Left lobe of liver (tissue), 2 donors: ENCODE measurements around the gene PPP4R1. TPM values are rescaled to one million over a fixed set of nuclear protein-coding genes. Genes with fewer than 3 reads are reported as not detected.
"Not testable (repeated sequence)": the region's sequence is repeated elsewhere in the genome, so short reads cannot be mapped to it uniquely, and the experiment has no call there.

Source experiments
- ATAC-seq: fragments of 200-7000 bp; cut with Tn5 transposase; one replicate; pipeline ENCODE4 v1.9.1; 2020; ENCODE audit warnings: mild to moderate bottlenecking, moderate library complexity
- DNase-seq: peaks from one replicate; pipeline ENCODE4 v3.0.0-alpha.2; 2020; ENCODE audit warnings: low spot score
- total RNA-seq: library from RNA; stranded (reverse); gene quantifications from one replicate; pipeline ENCODE4 v1.2.1, GENCODE V29; 2021
- donor health status: DM: no; HTN: no; CAD: no; lungs with moderate emphysema.
- donor health status: DM: no; HTN: yes; CAD: no.

Gene PPP4R1
- total RNA-seq, 1 donor from 2014 or later: 20.1 TPM

DNA sequence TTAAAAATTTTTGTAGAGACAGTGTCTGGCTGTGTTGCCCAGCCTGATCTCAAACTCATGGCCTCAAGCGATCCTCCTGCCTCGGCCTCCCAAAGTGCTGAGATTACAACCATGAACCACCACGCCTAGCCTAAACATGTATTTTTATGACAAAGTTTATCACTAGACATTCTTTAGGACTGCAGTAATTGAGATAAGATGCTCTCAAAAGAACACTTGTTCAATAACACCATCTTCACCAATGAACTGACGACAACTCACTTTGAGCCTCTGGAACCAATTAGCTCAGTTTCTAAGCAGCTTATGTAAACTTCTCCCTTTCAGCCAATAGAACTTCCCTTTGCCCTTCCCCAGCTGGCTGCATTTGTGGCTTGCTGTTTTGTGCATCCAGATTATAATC is 15.3 kb upstream of the PPP4R1 start:
- DNase-seq: no peak
- ATAC-seq: no peak

DNA sequence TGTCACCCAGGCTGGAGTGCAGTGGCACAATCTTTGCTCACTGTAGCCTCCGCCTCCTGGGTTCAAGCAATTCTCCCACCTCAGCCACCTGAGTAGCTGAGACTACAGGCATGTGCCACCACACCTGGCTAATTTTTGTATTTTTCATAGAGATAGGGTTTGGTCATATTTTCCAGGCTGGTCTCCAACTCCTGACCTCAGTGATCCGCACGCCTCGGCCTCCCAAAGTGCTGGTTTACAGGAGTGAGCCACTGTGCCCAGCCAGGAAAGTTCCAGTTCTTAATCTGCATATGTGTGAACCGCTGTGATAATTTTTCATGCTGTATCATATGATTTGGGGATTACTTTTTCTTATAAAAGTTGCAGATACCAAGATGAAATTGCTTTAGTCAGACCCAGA is 14.6 kb upstream of the PPP4R1 start:
- DNase-seq (no peak), ATAC-seq (no peak)

DNA sequence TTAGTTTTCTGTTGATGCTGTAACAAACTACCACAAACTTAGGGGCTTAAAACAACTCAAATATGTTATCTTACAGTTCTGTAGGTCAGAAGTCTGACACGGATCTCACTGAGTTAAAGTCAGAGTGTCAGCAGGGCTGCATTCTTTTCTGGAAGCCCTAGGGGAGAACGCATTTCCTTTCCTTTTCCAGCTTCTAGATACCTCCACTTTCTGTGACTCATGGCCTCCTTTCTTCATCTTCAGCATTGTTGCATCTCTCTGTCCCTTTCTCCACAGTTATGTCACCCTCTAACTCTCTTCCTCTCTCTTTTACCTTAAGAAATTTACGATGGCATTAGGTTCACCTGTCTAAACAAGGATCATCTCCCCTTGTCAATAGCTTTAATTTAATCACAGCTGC is 13.3 kb upstream of the PPP4R1 start:
- DNase-seq (no peak), ATAC-seq (no peak)

DNA sequence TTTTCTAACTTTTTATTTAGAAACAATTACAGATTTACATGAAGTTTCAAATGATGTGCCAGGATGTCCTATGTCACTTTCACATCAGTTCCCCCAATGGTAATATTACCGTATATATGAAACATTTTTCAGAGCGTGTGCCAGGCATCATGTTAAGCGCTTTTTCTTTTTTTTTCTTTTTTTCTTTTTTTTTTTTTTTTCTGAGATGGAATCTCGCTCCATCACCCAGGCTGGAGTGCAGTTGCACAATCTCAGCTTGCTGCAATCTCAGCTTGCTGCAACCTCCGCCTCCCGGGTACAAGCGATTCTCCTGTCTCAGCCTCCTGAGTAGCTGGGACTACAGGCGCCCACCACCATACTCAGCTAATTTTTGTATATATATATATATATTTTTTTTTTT is 5.6 kb upstream of the PPP4R1 start:
- ATAC-seq: no peak
- DNase-seq: no peak

DNA sequence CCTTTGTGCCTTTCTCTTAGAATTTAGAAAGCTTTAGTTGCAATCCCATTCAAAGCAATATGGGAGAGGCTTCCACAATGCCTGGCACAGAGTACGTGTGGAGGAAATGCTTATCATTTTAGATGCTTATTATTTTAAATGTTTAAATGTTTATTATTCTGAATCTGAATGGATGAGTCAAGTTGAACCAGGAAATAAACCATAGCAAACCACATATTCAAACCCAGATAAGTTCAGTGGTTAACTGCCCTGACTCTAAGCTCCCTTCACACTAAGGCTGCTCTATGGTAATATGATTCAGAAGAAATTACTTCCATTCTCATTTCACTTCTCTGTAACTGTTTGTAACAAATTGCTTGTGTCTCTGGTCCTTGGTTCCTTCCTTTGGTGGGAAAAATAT is 5.2 kb upstream of the PPP4R1 start:
- DNase-seq (no peak), ATAC-seq (no peak)

DNA sequence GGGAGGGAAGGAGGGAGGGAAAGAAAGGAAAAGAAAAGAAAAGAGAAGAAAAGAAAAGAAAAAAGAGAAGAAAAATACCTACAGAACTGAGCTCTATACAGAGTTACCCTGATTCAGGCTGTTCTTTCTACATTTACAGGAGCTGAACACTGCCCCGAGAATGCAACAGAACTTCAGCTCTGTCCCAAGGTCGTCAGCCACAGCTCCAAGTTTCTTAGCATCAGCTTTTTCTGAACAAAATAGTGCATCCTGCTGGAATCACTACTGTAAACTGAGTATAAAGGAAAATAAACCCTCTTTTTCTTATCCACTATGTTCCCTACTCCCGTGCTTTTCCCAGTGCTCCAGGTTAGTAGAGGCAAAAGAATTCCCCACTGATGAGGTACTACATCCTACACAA is 4.7 kb upstream of the PPP4R1 start:
- ATAC-seq: no peak

DNA sequence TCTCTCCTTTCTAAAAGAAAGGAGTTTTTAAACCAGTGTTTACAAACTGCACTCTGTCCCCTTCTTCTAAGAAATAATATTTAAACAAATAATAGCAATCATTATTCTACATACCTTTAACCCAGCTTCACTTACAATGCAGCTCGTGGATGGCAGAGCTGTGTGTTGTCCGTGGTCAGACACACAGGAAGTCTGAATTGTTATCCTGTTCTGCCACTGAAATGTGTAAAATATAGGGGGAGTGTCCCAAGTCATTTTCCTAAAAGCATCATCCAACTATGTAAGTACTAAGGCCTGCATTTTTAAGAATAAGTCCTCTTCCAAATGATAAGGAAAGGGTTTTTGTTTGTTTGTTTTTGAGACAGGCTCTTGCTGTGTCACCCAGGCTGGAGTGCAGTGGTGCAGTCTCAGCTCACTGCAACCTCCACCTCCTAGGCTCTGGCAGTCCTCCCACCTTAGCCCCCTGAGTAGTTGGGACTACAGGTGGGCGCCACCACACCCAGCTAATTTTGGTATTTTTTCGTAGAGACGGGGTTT is 2.7 kb upstream of the PPP4R1 start:
- no peak for ATAC-seq
- DNase-seq: no peak

More for the DNA sequence above, 4.7 kb upstream of the PPP4R1 start:
- DNase-seq: no peak

DNA sequence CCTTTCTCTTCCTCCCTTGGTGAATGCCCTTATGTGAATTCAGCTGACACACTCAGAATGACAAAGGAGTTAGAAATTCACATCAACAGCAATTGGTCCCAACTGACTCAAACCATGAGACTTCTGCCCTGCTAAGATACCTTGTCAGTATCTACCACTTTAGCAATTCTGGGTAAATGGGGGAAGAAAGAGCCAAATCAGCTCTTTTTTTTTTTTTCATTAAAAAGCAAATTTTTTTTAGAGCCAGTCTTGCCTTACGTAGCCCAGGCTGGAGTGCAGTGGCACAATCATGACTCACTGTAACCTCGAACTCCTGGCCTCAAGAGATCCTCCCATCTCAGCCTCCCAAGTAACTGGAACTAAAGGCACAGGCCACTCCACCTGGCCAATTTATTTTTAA is 1.7 kb upstream of the PPP4R1 start:
- no peak for ATAC-seq
- DNase-seq: no peak

DNA sequence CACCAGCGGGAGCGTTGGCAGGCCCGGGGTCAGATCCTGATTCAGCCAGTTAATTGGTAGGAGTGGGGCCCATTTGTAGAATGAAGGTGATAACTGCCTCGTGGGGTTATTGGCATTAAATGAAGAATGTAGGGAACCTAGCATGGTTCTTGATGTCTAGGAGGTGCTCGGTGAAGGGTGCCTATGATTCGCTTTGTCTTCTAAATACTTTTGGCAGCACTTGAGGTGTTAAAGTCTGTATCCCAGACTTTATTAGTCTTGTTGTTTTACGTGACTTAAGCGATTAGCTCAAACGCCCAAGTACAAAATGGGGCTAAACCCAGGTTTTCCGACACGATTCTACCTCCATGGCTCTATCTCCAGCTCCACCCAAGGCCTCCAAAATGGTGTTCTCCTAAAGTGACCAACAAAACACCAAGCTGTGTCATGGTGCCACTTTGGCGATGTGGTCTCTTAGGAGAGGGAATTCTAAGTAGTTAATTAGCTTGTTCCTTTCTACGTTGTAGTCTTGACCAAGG is 980 bp upstream of the PPP4R1 start:
- DNase-seq: no peak
- ATAC-seq: no peak

DNA sequence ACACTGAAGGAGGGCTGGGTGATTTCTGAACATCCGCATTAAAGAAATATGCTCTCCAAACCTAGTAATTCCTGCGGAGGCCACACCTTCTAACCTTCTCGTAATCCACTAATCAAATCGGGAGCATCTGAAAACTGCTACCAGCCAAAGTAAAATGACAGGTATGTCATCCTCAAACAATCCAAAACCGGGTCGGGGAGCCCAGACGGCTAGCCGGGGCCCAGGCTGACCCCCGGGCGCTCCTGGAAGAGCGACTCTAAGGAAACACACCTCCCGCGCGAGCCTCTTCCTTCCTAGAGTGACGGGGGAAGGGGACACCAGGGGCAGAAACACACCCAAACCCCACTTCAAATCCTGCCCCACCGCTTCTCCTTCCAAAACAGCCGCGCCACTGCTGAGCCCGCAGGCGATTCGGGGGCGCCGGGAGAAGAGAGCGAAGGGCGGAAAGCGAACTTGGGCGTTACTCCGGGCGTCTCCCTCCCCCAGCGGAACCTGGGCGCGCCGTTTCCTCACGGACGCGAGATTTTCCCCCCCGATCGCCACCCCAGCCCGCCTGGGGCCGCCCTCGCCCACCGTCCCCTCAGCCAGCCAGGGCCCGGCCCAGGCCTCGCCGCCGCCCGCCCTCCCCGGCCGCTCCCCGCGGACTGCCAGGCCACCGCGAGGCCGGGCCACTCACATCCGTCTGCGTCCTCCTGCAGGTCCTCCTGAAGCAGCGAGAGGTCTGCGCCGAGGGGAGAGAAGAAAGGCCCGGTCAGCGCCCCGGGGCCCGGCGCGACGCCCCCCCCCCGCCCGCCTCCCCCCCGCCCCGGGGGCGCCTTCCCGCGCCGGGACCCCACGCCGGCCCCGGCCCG is 584 bp downstream of the PPP4R1 start:
- DNase-seq (peak; percentile 61), ATAC-seq (peak; percentile 41)

DNA sequence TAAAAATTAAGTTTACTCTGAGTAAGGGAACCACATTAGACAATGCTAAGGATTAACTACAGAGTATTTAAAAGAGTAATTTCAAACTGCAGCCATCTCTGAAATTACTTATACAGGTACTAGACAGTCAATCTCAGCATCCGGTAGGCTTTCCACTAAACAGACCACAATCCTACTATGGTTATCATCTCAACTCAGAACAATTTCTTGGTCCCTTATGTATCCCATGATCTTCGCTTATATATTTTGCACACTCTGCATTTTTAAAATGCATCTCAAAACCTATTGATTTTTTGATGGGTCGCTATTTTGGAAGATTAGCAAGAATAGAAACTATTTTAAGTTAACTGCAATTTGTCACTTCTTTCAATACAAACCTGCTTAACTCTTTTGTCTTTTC is 1.4 kb downstream of the PPP4R1 start:
- no peak for ATAC-seq

DNA sequence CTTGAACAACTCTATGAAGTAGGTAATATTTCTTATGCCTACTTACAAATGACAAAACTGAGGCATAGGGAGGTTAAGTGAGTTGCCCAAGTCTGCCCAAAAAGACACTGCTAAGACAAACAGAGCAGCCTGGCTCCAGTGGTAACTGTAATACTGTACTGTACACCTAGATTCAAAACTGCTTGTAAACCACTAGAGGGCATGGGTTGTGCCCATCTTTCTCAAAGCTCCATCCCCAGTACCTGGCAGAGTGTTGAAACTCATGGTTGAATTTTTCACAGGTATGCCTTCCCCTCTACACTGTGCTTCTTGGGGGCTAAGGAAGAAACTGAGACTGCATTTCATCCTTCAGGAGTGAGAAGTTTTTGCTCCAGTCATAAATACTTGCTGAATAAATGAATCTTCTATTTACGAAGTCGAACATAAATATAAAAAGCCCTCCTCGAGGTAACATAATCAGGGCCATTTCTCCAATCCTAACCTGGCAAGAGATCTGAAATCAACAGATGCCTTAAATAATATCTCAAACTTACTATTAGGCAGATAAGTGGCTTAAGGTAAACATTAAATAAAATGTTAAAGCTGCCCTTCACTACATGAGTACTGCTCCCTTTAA is 2.0 kb downstream of the PPP4R1 start:
- ATAC-seq: peak; percentile 63
- no peak for DNase-seq

More for the DNA sequence above, 1.4 kb downstream of the PPP4R1 start:
- no peak for DNase-seq

DNA sequence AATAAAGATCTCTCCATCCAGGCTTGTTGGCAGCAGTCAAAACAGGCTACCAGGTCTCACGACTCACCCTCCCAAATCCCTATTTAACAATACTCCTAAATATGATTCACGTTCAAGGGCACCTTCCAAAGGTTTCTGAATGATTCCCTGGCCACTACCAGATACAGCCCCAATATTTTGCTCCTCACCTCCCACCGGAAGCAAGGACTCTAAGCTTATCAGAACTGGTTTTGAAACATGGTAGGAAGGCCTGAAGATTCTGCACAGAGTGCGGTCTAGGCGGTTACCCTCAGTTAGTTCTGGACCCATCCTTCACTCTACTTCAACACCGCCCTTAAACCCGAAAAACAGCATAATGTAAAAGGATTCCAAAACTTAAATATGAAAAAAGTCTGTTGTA is 5.2 kb downstream of the PPP4R1 start:
- ATAC-seq: no peak
- no peak for DNase-seq

DNA sequence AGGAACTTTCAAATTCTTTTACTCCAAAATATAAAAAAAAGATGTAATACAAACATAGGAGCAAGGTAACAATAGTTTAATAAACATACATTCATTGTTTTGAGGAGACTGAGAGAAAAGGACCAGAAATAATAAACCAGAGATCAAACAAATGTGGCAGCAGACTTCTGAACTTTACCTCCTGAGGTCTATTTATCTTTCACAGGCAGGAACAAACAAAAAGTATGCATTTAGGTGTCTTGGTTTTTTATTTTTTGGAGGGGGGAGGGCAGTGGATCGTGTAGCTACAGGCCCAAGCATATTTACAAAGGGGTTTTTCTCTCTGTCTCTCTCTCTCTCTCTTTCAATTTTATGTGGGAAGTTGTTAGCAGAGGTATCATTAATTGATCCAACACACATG is 5.6 kb downstream of the PPP4R1 start:
- DNase-seq (no peak), ATAC-seq (peak; percentile 63)

DNA sequence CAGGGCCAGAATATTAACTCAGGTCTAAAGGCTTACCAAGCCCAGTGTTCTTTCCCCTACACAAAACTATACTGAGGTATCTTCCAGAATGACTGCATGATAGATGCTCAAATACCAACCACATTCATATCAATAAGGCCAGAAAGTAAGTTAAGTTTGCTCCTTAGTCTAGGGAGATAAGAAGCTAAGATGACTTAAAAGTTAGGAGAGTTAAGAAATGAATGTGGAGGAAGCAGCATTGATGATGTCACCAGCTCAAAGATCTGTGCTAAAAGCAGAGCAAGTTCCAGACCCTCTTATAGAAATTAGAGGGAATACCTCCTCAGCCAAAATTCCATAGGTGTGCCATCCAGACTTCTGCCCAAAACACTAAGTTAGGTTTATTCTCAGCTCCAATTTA is 6.1 kb downstream of the PPP4R1 start:
- ATAC-seq: no peak
- no peak for DNase-seq

DNA sequence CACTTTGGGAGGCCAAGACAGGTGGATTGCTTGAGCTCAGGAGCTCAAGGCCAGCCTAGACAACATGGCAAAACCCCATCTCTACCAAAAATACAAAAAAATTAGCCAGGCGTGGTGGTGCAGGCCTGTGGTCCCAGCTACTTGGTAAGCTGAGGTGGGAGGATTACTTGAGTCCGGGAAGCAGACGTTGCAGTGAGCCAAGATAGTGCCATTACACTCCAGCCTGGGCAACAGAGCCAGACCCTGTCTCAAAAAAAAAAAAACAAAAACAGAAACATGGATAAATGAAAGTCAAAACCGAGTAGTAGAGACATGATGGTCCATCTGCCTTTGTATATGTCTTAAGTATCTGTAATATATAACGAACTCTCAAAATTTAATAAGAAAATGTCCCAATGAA is 7.2 kb downstream of the PPP4R1 start:
- DNase-seq, ATAC-seq: not testable (repeated sequence)

DNA sequence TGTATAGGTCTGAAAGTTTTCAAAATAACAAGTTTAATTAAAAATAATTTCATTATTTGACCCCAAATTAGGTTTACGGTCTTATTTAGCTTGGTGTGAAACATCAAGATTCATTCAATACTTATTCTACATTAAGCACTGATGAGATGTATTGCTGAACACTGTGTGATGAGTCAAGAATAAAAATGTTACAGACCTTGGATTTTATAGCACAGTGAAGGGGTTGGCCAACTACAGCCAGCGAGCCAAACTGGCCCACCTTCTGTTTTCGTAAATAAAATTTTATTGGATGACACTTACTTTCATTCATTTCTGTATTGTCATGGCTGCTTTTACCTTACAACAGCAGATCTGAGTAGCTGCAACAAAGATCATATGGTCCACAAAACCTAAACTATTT is 8.3 kb downstream of the PPP4R1 start:
- ATAC-seq (no peak), DNase-seq (no peak)

DNA sequence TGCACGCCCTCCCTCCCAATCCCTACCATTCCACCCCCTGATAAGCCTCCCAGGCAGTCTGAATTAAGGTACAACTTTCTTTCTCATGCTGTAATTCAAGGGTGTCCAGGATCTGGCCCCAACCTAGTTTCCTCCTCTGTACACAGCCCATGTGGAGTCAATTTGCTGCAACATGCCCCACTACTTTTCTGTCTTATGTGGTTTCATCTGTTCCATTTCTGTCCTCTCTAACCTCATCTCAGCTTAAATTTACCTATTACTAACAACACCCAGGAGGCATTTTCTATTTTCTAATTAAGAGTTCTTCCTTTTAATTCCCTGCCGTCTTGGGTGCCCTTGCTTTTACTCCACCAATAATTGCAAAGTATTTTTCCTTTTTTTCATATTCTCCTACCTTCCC is 10.0 kb downstream of the PPP4R1 start:
- no peak for DNase-seq
- ATAC-seq: no peak

DNA sequence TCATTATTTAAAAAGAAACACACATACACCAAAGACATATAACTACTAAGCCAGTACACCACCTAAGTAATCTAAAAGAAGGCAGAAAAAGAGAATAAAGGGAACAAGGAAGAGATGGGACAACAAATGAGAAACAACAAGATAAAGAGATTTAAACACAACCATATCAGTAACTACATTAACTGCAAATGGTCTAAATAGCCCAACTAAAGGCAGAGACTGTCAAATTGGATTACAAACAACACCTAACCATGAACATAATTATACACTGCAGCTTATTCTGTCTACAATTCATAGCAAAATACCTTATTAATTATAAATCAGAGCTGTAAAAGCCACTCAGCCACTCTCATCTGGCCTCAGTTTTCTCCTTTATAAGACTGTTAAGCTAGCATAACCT is 15.0 kb downstream of the PPP4R1 start:
- no peak for ATAC-seq

DNA sequence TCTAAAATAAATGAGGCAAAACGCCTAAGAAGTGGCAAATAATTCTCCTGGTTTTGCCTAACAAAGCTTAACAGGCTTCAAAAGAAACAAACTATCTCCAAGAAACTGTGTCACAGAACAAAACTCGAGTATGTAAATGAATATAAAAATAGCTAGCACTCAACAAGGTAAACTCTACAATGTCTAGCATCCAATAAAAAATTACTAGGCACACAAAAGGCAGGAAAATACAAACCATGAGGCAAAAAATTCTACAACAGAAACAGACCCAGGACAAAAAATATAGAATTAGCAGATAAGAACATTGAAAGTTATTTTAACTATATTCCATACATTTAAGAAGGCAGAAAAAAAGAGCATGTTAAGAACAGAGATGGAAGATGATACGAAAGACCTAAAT is 16.8 kb downstream of the PPP4R1 start:
- ATAC-seq (no peak), DNase-seq (no peak)

More for the DNA sequence above, 15.0 kb downstream of the PPP4R1 start:
- no peak for DNase-seq

DNA sequence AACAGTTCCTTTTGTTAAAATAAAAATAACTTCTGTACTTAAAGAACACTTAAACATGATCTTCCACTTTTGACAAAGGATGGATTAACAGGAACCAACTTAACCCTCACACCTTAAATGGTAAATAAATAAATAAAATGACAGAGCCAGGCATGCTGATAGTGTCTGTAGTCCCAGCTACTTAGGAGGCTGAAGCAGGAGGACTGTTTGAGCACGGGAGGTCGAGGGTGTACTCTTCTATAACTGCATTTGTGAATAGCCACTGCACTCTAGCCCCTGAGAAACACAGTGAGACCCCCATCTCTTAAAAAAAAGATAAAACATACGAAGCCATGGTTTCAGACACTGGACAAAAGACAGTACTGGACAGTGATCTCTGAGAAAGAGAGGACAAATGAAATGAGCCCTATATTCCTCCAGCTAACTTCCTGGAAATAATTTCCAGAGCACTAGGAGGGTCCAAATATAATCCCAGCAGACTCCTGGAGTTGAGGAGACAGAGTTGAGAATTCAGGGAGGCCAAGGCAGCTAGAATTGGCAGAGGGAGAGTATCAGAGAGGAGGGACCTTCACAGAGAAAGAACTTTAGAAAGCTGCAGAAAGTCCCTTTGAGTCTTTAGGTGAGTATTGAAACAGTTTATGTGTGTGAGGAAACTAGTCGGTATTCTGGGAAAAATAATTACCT is 17.4 kb downstream of the PPP4R1 start:
- DNase-seq (no peak), ATAC-seq (no peak)

DNA sequence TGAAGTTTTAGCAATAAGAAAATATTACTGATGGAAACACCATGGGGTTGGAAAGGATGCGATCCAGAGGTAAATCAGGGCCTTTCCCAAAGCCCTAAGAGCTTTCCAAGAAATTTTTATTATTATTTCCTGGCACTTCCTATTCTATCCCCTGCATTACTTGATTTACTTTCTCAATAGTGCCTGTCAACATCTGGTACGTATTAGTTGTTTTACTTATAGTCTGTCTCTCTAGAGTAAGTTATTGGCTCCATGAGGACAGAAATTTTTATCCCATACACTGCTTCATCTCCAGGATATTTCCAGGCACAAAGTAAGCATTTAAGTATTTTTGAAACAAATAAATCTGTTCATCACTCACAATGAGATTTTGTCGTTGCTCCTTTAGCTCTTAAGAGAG is 18.1 kb downstream of the PPP4R1 start:
- ATAC-seq: no peak
- DNase-seq: no peak
